Measurements from ENCODE around the gene PRDM16.
"Not testable (repeated sequence)": the region's sequence is repeated elsewhere in the genome, so short reads cannot be mapped to it uniquely, and the experiment has no call there.

Gene PRDM16

GRCh38 chr1:3084726-3085125 is 15.7 kb downstream of the PRDM16 start:
- DNase-seq, result no peak

DNA sequence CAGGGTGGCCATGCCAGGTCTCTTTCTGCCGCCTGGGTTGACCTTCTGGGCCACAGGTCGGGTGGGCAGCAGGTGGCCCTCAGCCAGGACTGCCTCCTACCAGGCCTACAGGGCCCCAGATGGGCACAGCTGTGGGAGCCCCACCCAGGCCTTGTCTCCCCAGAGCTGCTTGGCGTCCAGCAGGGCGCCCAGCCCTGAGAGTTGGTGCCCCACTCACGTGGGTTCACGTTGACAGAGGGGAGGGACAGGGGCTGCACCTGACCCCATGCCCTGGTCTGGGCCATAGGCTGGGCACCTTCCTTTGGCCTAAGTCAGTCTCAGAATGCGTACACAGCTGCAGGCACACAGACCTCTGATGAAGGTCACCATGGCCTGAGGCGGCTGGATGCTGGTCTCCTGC is 16.7 kb downstream of the PRDM16 start:
- no peak for DNase-seq

DNA sequence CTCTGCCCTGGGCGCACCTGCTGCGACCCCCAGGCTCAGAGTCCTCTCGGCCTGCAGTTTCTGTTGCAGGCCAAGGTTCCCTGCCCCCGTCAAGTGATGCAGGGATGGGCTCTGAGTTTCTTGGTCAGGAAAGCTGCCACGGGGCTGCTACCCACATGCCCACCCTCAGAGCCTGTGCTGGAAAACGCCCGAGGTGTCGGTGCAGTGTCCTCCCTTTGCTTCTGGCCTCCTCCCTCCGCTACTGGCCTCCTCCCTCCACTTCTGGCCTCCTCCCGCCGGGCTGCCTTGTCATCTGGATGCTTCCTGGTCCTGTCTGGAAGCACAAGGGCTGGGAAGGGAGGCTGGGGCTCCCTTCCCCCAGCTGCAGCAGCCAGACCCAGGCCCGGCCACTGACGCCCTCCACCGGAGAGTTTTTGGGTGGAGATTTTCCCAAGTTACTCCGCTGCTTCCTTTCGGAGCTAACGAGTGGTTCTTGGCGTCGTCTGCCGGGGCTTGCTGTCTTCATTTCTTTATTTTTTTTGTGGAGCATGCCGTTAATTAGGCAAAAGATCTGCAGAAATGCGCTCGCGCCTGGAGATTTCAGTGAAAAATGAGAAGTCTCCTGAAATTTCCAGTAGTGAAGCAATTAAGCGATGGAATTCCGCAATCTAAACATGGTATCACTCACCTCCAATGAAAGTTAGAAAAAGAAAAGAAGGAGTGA is 17.4 kb downstream of the PRDM16 start:
- no peak for DNase-seq

DNA sequence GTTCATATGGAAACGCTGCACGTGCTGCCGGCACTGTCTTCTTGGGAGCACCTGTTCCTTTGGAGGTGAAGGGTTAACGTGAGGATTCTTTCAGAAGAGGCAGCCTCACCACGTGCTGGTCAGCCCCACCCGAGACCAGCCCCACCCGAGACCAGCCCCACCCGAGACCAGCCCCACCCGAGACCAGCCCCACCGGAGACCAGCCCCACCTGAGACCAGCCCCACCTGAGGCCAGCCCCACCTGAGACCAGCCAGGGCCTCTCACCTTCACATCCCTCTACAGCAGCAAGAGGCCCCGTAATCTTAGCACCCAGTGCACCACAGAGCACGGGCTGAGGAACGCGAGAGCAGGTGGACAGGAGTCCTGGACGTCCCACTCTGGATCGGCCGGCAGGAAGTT is 18.0 kb downstream of the PRDM16 start:
- no peak for DNase-seq

GRCh38 chr1:3087946-3088668 is 19.1 kb downstream of the PRDM16 start:
- not testable (repeated sequence) for DNase-seq

- DNase-seq, result no peak
These were observed 20.5 kb downstream of the PRDM16 start for GRCh38 chr1:3089490-3089889.

DNA sequence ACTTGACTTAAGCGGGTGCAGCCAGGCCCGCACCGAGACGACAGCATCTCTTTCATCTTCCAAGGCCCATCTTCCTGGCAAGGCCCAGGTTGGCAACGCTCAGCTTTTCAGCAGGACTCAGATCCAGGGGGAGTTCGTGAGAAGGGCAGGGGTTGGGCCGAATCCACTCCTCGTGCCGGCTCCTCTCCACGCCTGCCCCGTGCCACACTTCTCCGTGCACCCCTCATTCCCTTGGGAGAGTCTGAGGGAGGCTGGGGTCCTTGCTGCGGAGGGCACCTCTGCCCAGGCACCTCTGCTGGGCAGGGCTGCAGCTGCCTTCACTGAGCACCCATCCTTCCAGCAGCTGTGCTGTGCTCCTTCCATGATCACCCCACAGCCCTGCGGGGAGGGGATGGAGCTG is 22.3 kb downstream of the PRDM16 start:
- DNase-seq, result no peak

DNA sequence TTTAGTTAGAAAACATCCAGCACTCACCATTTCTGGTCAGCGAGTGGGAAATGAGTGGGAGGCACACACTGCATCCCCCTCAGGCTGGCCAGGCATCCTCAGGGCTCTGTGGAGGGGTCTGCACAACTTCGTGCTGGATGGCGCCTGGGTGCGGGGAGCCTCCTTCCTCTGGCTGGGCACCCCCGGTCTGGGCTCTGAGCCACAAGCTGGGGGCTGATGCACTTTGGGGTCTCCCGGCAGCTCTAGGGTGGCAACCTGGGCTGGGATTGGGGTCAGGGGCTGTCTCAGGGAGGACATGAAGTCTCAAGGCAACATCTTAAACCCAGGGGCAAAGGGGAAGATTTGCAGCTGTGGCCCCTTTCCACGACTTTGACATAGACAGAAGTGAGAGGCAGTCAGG is 23.5 kb downstream of the PRDM16 start:
- DNase-seq, result no peak

- no peak for DNase-seq
These were observed 25.1 kb downstream of the PRDM16 start for GRCh38 chr1:3093898-3094626.

- DNase-seq, result no peak
These were observed 26.1 kb downstream of the PRDM16 start for GRCh38 chr1:3094863-3095780.

- DNase-seq, result no peak
These were observed 27.3 kb downstream of the PRDM16 start for GRCh38 chr1:3096345-3096744.

GRCh38 chr1:3097231-3097630 is 28.2 kb downstream of the PRDM16 start:
- no peak for DNase-seq

GRCh38 chr1:3097861-3098260 is 28.9 kb downstream of the PRDM16 start:
- no peak for DNase-seq

- DNase-seq, result no peak
These were observed 30.9 kb downstream of the PRDM16 start for GRCh38 chr1:3099861-3100260.

GRCh38 chr1:3101124-3101939 is 32.3 kb downstream of the PRDM16 start:
- no peak for DNase-seq

DNA sequence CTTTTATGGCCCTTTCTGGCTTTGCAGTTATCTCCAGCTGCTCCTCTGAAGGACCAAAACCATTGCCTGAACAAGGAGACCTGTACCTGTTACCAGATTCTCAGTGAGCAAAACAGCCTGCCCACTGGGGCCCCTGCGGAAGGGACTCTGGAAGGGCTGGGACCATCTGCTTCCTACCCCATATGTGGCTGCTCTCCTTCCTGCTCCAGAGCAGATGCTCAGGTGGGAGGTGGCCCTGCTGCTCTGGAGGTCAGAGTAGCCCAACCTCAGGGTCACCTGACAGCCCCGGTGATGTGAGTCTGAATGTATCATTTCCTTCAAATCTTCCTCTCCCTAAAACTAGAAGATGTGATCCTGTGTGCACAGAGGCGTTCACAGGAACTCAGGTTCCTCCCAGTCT is 33.6 kb downstream of the PRDM16 start:
- DNase-seq, result no peak

DNA sequence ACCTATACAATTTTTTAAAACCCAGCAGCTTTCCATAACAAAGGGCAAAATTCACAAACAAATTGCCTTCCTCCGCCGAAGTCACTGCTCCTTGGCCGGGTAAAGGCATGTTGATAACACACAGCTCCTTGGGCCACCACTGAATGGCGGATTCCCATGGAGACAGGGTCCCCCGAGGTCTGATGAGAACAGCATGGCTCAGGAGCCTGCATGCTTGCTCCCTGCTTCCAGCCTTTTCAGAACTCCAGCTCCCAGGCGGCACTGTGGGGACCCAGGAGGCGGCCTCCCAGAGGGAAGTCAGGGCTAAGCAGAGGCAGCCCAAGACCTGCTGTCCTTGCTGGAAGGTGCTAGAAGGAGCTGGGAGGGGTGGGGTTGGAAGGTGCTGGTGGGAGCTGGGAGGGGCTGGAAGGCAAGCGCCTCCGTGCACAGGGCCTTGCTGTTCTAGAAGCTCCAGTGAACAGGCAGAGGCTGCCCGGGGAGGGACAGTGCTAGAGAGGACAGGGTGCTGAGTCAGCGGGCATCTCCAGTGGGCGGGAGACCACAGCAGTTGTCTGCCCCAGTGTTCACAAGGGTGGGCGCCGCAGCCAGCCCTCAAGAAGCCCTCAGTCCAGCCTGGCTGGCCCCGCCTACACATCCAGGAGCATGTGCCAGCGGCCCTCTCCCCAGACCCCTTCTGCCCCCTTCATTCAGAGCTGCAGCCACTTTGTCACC is 35.1 kb downstream of the PRDM16 start:
- DNase-seq, result no peak

GRCh38 chr1:3105167-3105863 is 36.3 kb downstream of the PRDM16 start:
- no peak for DNase-seq

GRCh38 chr1:3106216-3106615 is 37.2 kb downstream of the PRDM16 start:
- DNase-seq, result no peak

- no peak for DNase-seq
These were observed 38.2 kb downstream of the PRDM16 start for GRCh38 chr1:3107201-3107600.

GRCh38 chr1:3109355-3109754 is 40.4 kb downstream of the PRDM16 start:
- no peak for DNase-seq
